ENCODE data around the gene RBPJ. TPM values are rescaled to one million over a fixed set of nuclear protein-coding genes. Genes with fewer than 3 reads are reported as not detected.

The RBPJ gene
- total and polyA plus RNA-seq, 2 of the 8 experiments (the other 6 are each of a cell fraction or from before 2014, with no cell fraction given): 65.5 to 217 TPM

DNA sequence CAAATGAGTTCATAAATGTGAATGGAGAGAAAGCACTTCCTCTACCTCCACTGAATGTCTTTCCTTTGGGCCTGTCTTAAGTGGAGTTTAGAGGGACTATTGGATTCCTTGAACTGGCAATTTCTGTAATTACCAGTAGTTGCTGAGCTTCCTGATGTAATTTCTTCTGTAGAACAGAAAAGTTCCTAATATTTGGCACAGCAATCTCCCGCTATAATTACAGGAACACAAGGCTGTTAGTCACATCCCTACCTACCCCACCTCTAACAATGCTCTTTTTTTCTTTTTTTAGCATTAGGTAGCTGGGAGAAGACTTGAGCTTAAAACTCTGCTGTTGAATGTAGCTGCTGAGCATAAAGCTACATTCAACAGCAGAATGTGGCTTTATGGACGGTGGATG, 24.8 kb upstream of the RBPJ start:
- H4K20me1 ChIP-seq (replicated peaks in 1 of 2; ENCODE audit: control insufficient read depth in 1 of 2, insufficient read depth in 2 of 2, low read length in 2 of 2): no peaks in the 10 kb centered on the region
- TF ChIP-seq BCL11A (IDR thresholded peaks at IDR 0.05; ENCODE audit: low read depth in 2 of 2, low read length in 2 of 2) (no peak), KDM1A (IDR thresholded peaks at IDR 0.05; ENCODE audit: borderline replicate concordance, low read length) (no peak), EP300 (IDR thresholded peaks at IDR 0.05; ENCODE audit: borderline replicate concordance in 1 of 2, low read depth in 2 of 2, low read length in 2 of 2) (no peak), CEBPB (IDR thresholded peaks at IDR 0.05; ENCODE audit: low read depth, low read length) (no peak), CBX8 (IDR thresholded peaks at IDR 0.05; ENCODE audit: borderline replicate concordance, low read depth, low read length) (no peak), TCF12 (IDR thresholded peaks at IDR 0.05; ENCODE audit: low read depth, low read length) (no peak), KDM4A (IDR thresholded peaks at IDR 0.05; ENCODE audit: low read depth, low read length, severe bottlenecking) (no peak), SP4 (IDR thresholded peaks at IDR 0.05; ENCODE audit: low read length) (no peak), RNF2 (IDR thresholded peaks at IDR 0.05; ENCODE audit: borderline replicate concordance, low read depth, low read length, missing control alignments, poor library complexity, severe bottlenecking) (no peak), GTF2F1 (IDR thresholded peaks at IDR 0.05; ENCODE audit: borderline replicate concordance, low read depth, low read length) (no peak), BRCA1 (IDR thresholded peaks at IDR 0.05; ENCODE audit: low read depth, low read length) (no peak), POLR2AphosphoS5 (IDR thresholded peaks at IDR 0.05; ENCODE audit: low read depth, low read length) (no peak), SP2 (IDR thresholded peaks at IDR 0.05; ENCODE audit: low read length) (no peak)
- TF ChIP-seq, protein P1, sequence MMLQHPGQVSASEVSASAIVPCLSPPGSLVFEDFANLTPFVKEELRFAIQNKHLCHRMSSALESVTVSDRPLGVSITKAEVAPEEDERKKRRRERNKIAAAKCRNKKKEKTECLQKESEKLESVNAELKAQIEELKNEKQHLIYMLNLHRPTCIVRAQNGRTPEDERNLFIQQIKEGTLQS (IDR thresholded peaks at IDR 0.05; ENCODE audit: insufficient read depth, low read depth, low read length): no peak

More for the DNA sequence above, 24.8 kb upstream of the RBPJ start:
- Histone ChIP-seq H3K9ac (replicated peaks in 1 of 4; ENCODE audit: extremely low read depth in 1 of 4, low read depth in 3 of 4, low read length in 3 of 4) (no peak overlapping the region), H3K27me3 (replicated peaks in 1 of 4; ENCODE audit: control insufficient read depth in 3 of 4, extremely low read depth in 1 of 4, insufficient read depth in 3 of 4, low read length in 3 of 4) (no peaks in the 10 kb centered on the region), H2BK20ac (ENCODE audit: low read length) (peak overlapping the region; percentile 62; the same call in 1 of the 2 replicates), H3K14ac (ENCODE audit: insufficient read length) (no peak overlapping the region), H3K4ac (replicated peaks; ENCODE audit: insufficient read length, low read depth, low read length) (no peak overlapping the region), H3K36me3 (ENCODE audit: control insufficient read depth in 2 of 4, insufficient read depth in 4 of 4, low read length in 3 of 4) (no peaks in the 10 kb centered on the region), H4K5ac (ENCODE audit: insufficient read length, low read depth, low read length) (no peak overlapping the region), H3K18ac (ENCODE audit: extremely low read depth, low read length) (no peak overlapping the region), H3K4me3 (ENCODE audit: extremely low read depth in 1 of 4, insufficient read depth in 2 of 4, low read depth in 3 of 4, low read length in 4 of 4) (no peak overlapping the region), H2BK5ac (ENCODE audit: low read depth, low read length) (peak overlapping the region; percentile 75; the same call in 1 of the 2 replicates), H3K4me2 (ENCODE audit: insufficient read depth in 1 of 2, low read depth in 2 of 2, low read length in 2 of 2) (no peak overlapping the region), H2BK120ac (replicated peaks; ENCODE audit: low read depth, low read length) (no peak overlapping the region), H2BK15ac (ENCODE audit: low read length) (no peak overlapping the region), H2AK5ac (ENCODE audit: low read depth, low read length) (no peak overlapping the region), H4K91ac (replicated peaks; ENCODE audit: insufficient read length, low read length) (no peak overlapping the region), H2AFZ (ENCODE audit: low read length) (no peak overlapping the region; the same call in 1 of the 2 replicates), H3K23me2 (ENCODE audit: low read depth, low read length) (no peaks in the 10 kb centered on the region), H3K27ac (ENCODE audit: low read depth, low read length) (no peak overlapping the region), H4K8ac (ENCODE audit: extremely low read depth, insufficient read depth, low read length) (no peak overlapping the region), H3K79me1 (ENCODE audit: low read depth, low read length) (no peaks in the 10 kb centered on the region), H3K23ac (ENCODE audit: insufficient read length) (no peak overlapping the region), H3K4me1 (replicated peaks in 1 of 4; ENCODE audit: control insufficient read depth in 3 of 4, insufficient read depth in 4 of 4, low read length in 3 of 4) (peaks cover 0 to 19% (median 10%) of the 10 kb centered on the region in 4 experiments; a peak in 5 of 7 replicates), H3K56ac (replicated peaks; ENCODE audit: insufficient read length, low read depth, low read length) (no peak overlapping the region), H3K79me2 (ENCODE audit: control insufficient read depth in 1 of 2, insufficient read depth in 2 of 2, low read length in 2 of 2) (no peaks in the 10 kb centered on the region), H3K9me3 (ENCODE audit: insufficient read depth in 2 of 2, low read depth in 1 of 2, low read length in 1 of 2) (no peaks in the 10 kb centered on the region), H2BK12ac (ENCODE audit: low read depth, low read length) (no peak overlapping the region)
- CTCF ChIA-PET (ENCODE audit: partially characterized antibody): interaction anchor here (1.5 kb wide), 1 partner anchor 214 kb away, joined by 3 read pairs; no protein-coding TSS in a partner anchor
- FAIRE-seq (no peak), DNase-seq (ENCODE audit: low read depth in 1 of 2, low spot score in 2 of 2) (no peak)
- POLR2A ChIA-PET (ENCODE audit: partially characterized antibody): interaction anchor here (0.6 to 1.1 kb wide), 3 partner anchors 9 to 249 kb away, joined by 3 read pairs; no protein-coding TSS in a partner anchor
- 82% methylated on average over 2 of the region's 2 CpGs; no CpG with 5 or more reads in 1 of the 2 experiments for WGBS, 2 experiments (ENCODE audit: extremely low coverage in 1 of 2, insufficient coverage in 1 of 2, insufficient read length in 1 of 2, insufficient replicate concordance in 2 of 2, low coverage in 1 of 2, low lambda C conversion rate in 2 of 2, missing lambda C conversion rate in 1 of 2)

Data from H1 (cell line).